Liver (tissue), 9 donors: ENCODE data around the gene TANGO2. TPM values are rescaled to one million over a fixed set of nuclear protein-coding genes. Genes with fewer than 3 reads are reported as not detected.

Experiments
- DNase-seq: peaks from one replicate; pipeline ENCODE4 v3.0.0-alpha.2; 2017; ENCODE audit warnings: low spot score
- H3K27ac ChIP-seq, 2 donors: one replicate each; pipeline ENCODE4 v1.7.0; 2013; ENCODE audit warnings: inconsistent platforms in 2 of 2, low read length in 2 of 2, control low read depth in 1 of 2, low read depth in 1 of 2, mild to moderate bottlenecking in 1 of 2
- H3K27me3 ChIP-seq, 4 donors: one replicate each; pipeline versions ENCODE4 v1.6.1 to v1.7.0; 2013; ENCODE audit warnings: low read length in 3 of 4, inconsistent platforms in 1 of 4, mild to moderate bottlenecking in 1 of 4, moderate library complexity in 1 of 4; ENCODE audit not compliant: control insufficient read depth in 4 of 4, insufficient read depth in 4 of 4
- H3K36me3 ChIP-seq, 4 donors: one replicate each; pipeline versions ENCODE4 v1.6.1 to v1.7.0; 2013; ENCODE audit warnings: low read length in 3 of 4, mild to moderate bottlenecking in 3 of 4, low read depth in 1 of 4, moderate library complexity in 1 of 4; ENCODE audit not compliant: control insufficient read depth in 4 of 4, insufficient read depth in 3 of 4
- H3K4me1 ChIP-seq, 4 donors: one replicate each; pipeline versions ENCODE4 v1.6.1 to v1.7.0; 2013; ENCODE audit warnings: low read length in 3 of 4, mild to moderate bottlenecking in 3 of 4, moderate library complexity in 1 of 4; ENCODE audit not compliant: control insufficient read depth in 4 of 4, insufficient read depth in 4 of 4
- H3K4me3 ChIP-seq, 3 donors: one replicate each; pipeline versions ENCODE4 v1.6.1 to v1.7.0; 2013; ENCODE audit warnings: low read length in 3 of 3, control low read depth in 1 of 3, low read depth in 1 of 3, mild to moderate bottlenecking in 1 of 3
- H3K9ac ChIP-seq, 2 donors: one replicate each; pipeline ENCODE4 v1.7.0; 2013; ENCODE audit warnings: low read length in 2 of 2, mild to moderate bottlenecking in 2 of 2, moderate library complexity in 2 of 2, control low read depth in 1 of 2, low read depth in 1 of 2
- H3K9me3 ChIP-seq, 4 donors: one replicate each; pipeline versions ENCODE4 v1.6.1 to v1.7.0; 2013; ENCODE audit warnings: low read length in 3 of 4; ENCODE audit not compliant: control insufficient read depth in 4 of 4
- ATF3 ChIP-seq: IDR thresholded peaks from 2 replicates; pipeline ENCODE4 v1.6.1; 2016; ENCODE audit warnings: antibody characterized with exemption
- EGR1 ChIP-seq, 2 donors: IDR thresholded peaks; 2 replicates each; pipeline ENCODE4 v1.6.1; 2016 to 2018; ENCODE audit warnings: antibody characterized with exemption in 2 of 2, low read depth in 2 of 2
- FOXA1 ChIP-seq: IDR thresholded peaks from 2 replicates; pipeline ENCODE4 v1.6.1; 2016; ENCODE audit warnings: antibody characterized with exemption
- FOXA2 ChIP-seq: IDR thresholded peaks from 2 replicates; pipeline ENCODE4 v1.6.1; 2016; ENCODE audit warnings: antibody characterized with exemption
- GABPA ChIP-seq, 2 donors: IDR thresholded peaks in 1 of 2; conservative IDR thresholded peaks in 1 of 2; 2 replicates each; pipeline ENCODE4 v1.6.1; 2016; ENCODE audit warnings: antibody characterized with exemption in 2 of 2, mild to moderate bottlenecking in 1 of 2, moderate library complexity in 1 of 2
- HNF4A ChIP-seq, 2 donors: conservative IDR thresholded peaks; 2 replicates each; pipeline ENCODE4 v1.6.1; 2016; ENCODE audit warnings: antibody characterized with exemption in 2 of 2, mild to moderate bottlenecking in 2 of 2
- HNF4G ChIP-seq: IDR thresholded peaks from 2 replicates; pipeline ENCODE4 v1.6.1; 2016; ENCODE audit warnings: antibody characterized with exemption
- JUND ChIP-seq, 2 donors: IDR thresholded peaks; 2 replicates each; pipeline ENCODE4 v1.6.1; 2016; ENCODE audit warnings: antibody characterized with exemption in 2 of 2
- NR2F2 ChIP-seq: IDR thresholded peaks from 2 replicates; pipeline ENCODE4 v1.6.1; 2016; ENCODE audit warnings: antibody characterized with exemption
- RAD21 ChIP-seq, 2 donors: IDR thresholded peaks; 2 replicates each; pipeline ENCODE4 v1.6.1; 2016; ENCODE audit warnings: antibody characterized with exemption in 2 of 2, mild to moderate bottlenecking in 2 of 2
- REST ChIP-seq: IDR thresholded peaks from 2 replicates; pipeline ENCODE4 v1.6.1; 2016; ENCODE audit warnings: antibody characterized with exemption, mild to moderate bottlenecking
- RXRA ChIP-seq, 2 donors: IDR thresholded peaks; 2 replicates each; pipeline ENCODE4 v1.6.1; 2017 to 2018; ENCODE audit warnings: antibody characterized with exemption in 2 of 2, mild to moderate bottlenecking in 1 of 2
- SP1 ChIP-seq: IDR thresholded peaks from 2 replicates; pipeline ENCODE4 v1.6.1; 2018; ENCODE audit warnings: antibody characterized with exemption, mild to moderate bottlenecking
- TAF1 ChIP-seq: conservative IDR thresholded peaks from 2 replicates; pipeline ENCODE4 v1.6.1; 2016; ENCODE audit warnings: antibody characterized with exemption, mild to moderate bottlenecking
- YY1 ChIP-seq: IDR thresholded peaks from 2 replicates; pipeline ENCODE4 v1.6.1; 2016; ENCODE audit warnings: antibody characterized with exemption, mild to moderate bottlenecking
- ZBTB33 ChIP-seq: IDR thresholded peaks from 2 replicates; pipeline ENCODE4 v1.6.1; 2016; ENCODE audit warnings: antibody characterized with exemption
- WGBS: extraction: QIAGEN DNeasy Blood & Tissue Kit; methylation state at CpG from one replicate; pipeline ENCODE4 v1.1.7; 2013; 5-methylcytosine and 5-hydroxymethylcytosine counted together
- polyA plus RNA-seq, 2 donors: library from polyadenylated mRNA; stranded (reverse) in 1 of 2; unstranded in 1 of 2; fragments of 200-250 nt in 1 of 2; fragments of >200 nt in 1 of 2; fragmentation: Nextera tagmentation in 1 of 2; extraction: Ambion mirVana in 1 of 2; gene quantifications; one replicate each; pipeline versions ENCODE4 v1.2.1 to v1.2.3, GENCODE V29; 2013 to 2015
- total RNA-seq, 2 donors: library from RNA; depleted of rRNA; stranded (reverse); fragments of >200 nt; gene quantifications; one replicate each; pipeline ENCODE4 v1.2.3, GENCODE V29; 2014
- TF ChIP-seq, protein P1 (sequence below): fragments of 150-350 bp; IDR thresholded peaks from 2 replicates; pipeline ENCODE4 v1.5.1; 2017; ENCODE audit warnings: improper control_type of control experiment, low read depth, low read length; ENCODE audit not compliant: missing input control
- TF ChIP-seq, protein P2 (sequence below): IDR thresholded peaks from 2 replicates; pipeline ENCODE4 v1.6.1; 2016; ENCODE audit warnings: antibody characterized with exemption
- donor health status: healthy.
- donor health status: healthy.
- donor health status: healthy.
- donor health status: healthy.
- donor health status: healthy.

Gene TANGO2
- total and polyA plus RNA-seq, 4 donors: 10.8 to 153 (median 16.1) TPM

DNA sequence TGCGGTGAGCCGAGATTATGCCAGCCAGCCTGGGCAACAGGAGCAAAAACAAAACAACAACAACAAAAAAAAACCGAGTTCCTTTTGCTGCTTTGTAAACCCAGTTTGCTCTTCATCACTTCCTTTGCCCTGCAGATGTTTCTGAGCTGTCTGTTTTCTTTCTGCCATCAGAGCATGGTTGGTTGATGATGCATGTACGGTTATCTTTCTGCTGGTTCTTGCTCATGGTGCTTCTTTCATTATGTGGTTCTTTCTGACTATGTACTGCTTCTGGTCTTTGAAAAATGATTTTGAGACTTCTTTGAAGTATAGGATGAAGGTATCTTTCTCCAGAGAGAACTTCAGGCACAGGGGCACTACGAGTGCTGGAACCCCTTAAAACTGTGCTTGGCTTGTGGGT is 13.2 kb downstream of the TANGO2 start:
- Histone ChIP-seq H3K27ac (no peak overlapping the region), H3K4me1 (peaks cover 13 to 25% (median 18%) of the 10 kb centered on the region in 4 donors), H3K9ac (no peak overlapping the region), H3K27me3 (no peaks in the 10 kb centered on the region), H3K36me3 (peaks cover 0 to 14% (median 8%) of the 10 kb centered on the region in 4 donors), H3K9me3 (no peaks in the 10 kb centered on the region), H3K4me3 (no peak overlapping the region)
- no peak for DNase-seq
- WGBS: 74% methylated on average over 5 of the region's 5 CpGs
- no peak for TF ChIP-seq FOXA1

DNA sequence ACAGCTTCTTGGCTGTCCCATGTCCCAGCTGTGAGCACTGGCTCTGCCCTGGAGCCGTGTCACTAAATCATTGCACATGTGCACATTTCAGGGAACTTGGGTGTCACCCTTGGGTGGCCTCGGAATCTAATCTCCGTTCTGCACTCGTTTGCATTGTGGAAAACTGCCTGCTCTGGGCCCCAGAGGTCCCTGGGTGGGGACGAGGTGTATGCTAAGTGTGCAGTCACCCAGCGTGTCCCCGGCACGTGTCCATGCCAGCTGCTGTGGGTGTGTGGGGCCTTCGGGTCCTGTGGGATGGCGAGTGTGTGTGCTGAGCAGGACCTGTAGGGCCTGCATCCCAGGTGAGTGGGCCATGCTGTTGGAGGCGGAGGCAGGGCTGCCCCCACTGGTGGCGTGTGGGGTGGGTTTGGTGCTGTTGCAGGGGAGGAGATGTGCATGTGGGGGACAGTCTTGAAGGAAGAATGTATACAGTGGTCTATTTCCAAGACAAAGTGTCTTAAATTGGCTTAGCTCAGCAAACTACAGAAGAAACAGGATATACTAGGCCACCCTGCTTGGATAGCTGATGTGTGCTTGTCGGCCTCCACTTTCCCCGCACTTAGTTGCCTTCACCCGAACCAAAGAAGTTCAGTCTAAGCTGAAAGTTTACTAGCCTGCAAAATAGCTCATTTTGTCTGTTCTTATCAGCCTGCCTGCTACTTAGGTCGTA is 14.6 kb downstream of the TANGO2 start:
- H3K4me1 ChIP-seq: peaks cover 13 to 25% (median 18%) of the 10 kb centered on the region in 4 donors
- no peak for TF ChIP-seq ATF3
- TF ChIP-seq EGR1 (IDR thresholded peaks at IDR 0.05; ENCODE audit: low read depth in 2 of 2): no peak
- TF ChIP-seq, protein P1, sequence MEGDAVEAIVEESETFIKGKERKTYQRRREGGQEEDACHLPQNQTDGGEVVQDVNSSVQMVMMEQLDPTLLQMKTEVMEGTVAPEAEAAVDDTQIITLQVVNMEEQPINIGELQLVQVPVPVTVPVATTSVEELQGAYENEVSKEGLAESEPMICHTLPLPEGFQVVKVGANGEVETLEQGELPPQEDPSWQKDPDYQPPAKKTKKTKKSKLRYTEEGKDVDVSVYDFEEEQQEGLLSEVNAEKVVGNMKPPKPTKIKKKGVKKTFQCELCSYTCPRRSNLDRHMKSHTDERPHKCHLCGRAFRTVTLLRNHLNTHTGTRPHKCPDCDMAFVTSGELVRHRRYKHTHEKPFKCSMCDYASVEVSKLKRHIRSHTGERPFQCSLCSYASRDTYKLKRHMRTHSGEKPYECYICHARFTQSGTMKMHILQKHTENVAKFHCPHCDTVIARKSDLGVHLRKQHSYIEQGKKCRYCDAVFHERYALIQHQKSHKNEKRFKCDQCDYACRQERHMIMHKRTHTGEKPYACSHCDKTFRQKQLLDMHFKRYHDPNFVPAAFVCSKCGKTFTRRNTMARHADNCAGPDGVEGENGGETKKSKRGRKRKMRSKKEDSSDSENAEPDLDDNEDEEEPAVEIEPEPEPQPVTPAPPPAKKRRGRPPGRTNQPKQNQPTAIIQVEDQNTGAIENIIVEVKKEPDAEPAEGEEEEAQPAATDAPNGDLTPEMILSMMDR: no peak
- TF ChIP-seq SP1: no peak
- TF ChIP-seq GABPA (IDR thresholded peaks at IDR 0.05 in 1 of 2, conservative IDR thresholded peaks at IDR 0.05 in 1 of 2): no peak
- no peak for TF ChIP-seq YY1
- no peak for TF ChIP-seq REST
- TF ChIP-seq, protein P2, sequence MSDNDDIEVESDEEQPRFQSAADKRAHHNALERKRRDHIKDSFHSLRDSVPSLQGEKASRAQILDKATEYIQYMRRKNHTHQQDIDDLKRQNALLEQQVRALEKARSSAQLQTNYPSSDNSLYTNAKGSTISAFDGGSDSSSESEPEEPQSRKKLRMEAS: no peak
- no peak for TF ChIP-seq RXRA (IDR thresholded peaks at IDR 0.05)
- TF ChIP-seq RAD21 (IDR thresholded peaks at IDR 0.05): no peak
- no peak for TF ChIP-seq TAF1
- no peak for TF ChIP-seq NR2F2
- no peak for TF ChIP-seq HNF4A (conservative IDR thresholded peaks at IDR 0.05)
- TF ChIP-seq JUND (IDR thresholded peaks at IDR 0.05): no peak
- TF ChIP-seq FOXA1: no peak
- no peak for TF ChIP-seq ZBTB33
- no peak for TF ChIP-seq HNF4G
- no peak for TF ChIP-seq FOXA2
- no peaks in the 10 kb centered on the region for H3K27me3 ChIP-seq
- DNase-seq: no peak
- no peaks in the 10 kb centered on the region for H3K9me3 ChIP-seq
- WGBS: 93% methylated on average over 16 of the region's 16 CpGs
- peaks cover 0 to 24% (median 10%) of the 10 kb centered on the region in 4 donors for H3K36me3 ChIP-seq
- H3K27ac ChIP-seq: no peak overlapping the region
- no peak overlapping the region for H3K4me3 ChIP-seq
- no peak overlapping the region for H3K9ac ChIP-seq
